GM18505 (cell line): ENCODE results near the gene NPIPB4.
"Not testable (repeated sequence)": the region's sequence is repeated elsewhere in the genome, so short reads cannot be mapped to it uniquely, and the experiment has no call there.

Experiments used
- ATAC-seq: cut with Tn5 transposase; IDR thresholded peaks from one replicate; pipeline ENCODE4 v1.9.1; 2021; ENCODE audit not compliant: unreplicated experiment
- POLR2A ChIP-seq: IDR thresholded peaks from 4 replicates; pipeline ENCODE4 v1.6.1; 2011; ENCODE audit warnings: borderline replicate concordance; ENCODE audit not compliant: insufficient read depth, insufficient read length; ENCODE audit errors: extremely low read depth

Gene NPIPB4

DNA sequence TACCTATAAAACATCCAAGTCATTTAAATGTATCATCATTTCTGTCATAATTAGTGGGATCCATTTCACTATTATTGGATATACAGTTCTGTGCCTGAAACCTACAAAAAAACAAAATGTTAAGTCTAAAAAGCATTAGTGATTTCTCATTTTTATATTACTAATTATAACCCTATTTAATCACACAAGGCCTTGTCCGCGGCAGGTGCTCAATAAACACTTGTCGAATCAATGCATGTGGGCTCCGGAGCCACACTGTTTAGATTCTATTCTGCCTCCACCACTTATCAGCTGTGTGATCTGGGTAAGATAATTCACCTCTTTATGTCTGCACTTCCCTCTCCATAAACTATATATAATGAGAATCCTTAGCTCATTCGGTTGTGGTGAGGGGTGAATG lies at the start of gene NPIPB4:
Gene NPIPB4 (minus strand): TSS at position 101 of the 400 bp plus-strand sequence. CDS start 378 bp downstream, outside the sequence.
- ATAC-seq: not testable (repeated sequence)

DNA sequence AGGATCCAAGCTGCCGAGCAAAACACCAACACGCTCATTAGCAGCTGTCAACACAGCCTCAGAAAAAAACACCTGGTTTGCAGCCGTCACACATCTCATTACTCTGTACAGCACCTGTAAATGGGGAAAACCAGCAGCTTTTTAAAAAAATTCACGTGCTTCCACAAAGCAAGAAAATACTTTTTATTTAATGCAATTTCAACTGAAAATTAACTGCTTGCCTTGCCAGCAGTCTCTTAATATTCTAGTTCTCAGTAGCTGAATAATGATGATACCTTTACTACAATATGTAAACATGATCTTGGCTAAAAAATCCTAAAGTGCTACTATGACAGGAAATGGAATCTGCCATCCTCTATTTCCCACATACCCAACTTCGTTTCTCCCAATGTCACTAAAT lies 41.4 kb upstream of the NPIPB4 start:
- not testable (repeated sequence) for ATAC-seq

DNA sequence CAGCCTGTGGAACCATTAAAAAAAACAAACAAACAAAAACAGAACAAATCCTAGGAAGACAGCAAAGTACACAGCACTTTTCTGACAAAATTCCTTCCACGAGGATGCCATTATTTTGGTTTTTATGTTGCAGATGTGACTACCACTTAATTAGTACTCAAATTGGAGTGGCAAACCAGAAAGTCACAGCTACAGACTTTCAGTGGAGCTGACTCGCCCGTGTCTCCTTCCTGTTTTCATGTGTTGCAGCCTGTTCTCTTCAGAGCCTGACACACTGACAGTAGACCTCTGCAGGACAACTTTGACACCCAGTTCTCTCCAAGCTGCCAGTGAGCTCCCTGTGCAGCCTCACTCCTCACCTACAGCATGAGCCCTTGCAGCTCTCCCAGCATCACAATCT lies 24.4 kb upstream of the NPIPB4 start:
- ATAC-seq: not testable (repeated sequence)

DNA sequence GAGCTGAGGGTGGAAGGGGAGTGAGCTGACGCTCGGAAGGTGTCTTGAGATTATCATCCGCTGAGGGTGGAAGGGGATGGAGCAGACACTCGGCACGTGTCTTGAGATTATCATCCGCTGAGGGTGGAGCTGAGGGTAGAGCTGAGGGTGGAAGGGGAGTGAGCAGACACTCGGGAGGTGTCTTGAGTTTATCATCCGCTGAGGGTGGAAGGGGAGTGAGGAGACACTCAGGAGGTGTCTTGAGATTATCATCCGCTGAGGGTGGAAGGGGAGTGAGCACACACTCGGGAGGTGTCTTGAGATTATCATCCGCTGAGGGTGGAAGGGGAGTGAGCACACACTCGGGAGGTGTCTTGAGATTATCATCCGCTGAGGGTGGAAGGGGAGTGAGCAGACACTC lies 20.4 kb downstream of the NPIPB4 start:
- ATAC-seq: not testable (repeated sequence)

DNA sequence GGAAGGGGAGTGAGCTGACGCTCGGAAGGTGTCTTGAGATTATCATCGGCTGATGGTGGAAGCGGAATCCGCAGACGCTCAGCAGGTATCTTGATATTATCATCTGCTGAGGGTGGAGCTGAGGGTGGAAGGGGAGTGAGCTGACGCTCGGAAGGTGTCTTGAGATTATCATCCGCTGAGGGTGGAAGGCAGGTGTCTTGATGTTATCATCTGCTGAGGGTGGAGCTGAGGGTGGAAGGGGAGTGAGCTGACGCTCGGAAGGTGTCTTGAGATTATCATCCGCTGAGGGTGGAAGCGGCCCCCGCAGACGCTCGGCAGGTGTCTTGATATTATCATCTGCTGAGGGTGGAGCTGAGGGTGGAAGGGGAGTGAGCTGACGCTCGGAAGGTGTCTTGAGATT lies 21.2 kb downstream of the NPIPB4 start:
- ATAC-seq: not testable (repeated sequence)

DNA sequence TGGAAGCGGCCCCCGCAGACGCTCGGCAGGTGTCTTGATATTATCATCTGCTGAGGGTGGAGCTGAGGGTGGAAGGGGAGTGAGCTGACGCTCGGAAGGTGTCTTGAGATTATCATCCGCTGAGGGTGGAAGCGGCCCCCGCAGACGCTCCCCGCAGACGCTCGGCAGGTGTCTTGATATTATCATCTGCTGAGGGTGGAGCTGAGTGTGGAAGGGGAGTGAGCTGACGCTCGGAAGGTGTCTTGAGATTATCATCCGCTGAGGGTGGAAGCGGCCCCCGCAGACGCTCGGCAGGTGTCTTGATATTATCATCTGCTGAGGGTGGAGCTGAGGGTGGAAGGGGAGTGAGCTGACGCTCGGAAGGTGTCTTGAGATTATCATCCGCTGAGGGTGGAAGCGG lies 21.8 kb downstream of the NPIPB4 start:
- ATAC-seq: not testable (repeated sequence)

DNA sequence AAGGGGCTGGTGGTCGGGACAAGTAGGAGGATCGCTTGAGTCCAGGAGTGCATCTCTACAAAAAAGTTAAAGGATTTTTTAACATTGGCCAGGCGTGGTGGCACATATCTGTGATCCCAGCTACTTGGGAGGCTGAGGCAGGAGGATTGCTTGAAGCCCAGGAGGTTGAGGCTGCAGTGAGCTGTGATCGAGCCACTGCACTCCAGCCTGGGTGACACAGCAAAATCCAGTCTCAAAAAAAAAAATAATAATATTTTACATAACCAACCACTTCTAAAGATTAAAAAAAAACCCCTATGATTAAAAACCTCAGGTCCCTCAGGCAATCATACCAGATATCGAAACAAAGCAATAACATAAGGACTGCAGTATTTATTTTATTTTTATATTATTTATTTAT lies 23.3 kb downstream of the NPIPB4 start:
- not testable (repeated sequence) for ATAC-seq

DNA sequence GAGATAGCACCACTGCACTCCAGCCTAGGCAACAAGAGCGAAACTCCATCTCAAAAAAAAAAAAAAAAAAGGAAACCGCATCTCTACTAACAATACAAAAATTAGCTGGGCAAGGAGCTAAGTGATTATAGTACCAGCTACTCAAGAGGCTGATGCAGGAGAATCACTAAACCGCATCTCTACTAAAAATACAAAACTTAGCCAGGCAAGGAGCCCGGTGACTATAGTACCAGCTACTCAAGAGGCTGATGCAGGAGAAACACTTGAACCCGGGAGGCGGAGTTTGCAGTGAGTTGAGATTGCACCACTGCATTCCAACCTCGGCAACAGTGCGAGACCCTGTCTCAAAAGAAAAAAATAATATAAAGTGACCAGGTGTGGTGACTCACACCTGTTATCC lies 27.6 kb downstream of the NPIPB4 start:
- not testable (repeated sequence) for ATAC-seq

DNA sequence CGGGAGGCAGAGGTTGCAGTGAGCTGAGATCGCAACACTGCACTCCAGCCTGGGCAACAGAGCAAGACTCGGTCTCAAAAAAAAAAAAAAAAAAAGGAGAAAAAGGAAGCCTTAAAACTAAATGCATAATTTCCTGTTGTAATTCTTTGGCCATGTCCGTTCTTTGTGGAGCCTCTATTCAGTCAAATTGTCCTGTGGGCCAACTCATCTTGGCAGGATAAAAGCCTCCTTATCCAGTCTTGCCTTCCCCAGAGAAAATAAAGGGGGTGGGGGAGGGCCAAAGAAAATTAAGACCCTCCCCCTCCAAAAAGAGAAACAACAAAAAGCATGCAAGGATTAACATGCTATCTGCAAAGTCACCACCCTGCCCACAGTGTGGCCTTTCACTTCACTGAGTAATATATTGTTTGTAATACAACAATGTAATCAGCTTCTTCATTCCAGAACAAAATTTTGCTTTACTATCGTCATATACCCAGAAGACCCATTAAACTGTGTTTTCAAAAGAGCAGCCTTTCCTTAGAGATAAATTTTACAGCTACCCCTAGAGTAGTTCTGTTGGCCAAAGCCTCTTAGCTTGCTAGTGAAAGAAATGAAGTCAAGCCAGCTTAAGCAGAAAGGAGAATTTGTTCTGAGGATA lies 31.4 kb downstream of the NPIPB4 start:
- not testable (repeated sequence) for ATAC-seq

DNA sequence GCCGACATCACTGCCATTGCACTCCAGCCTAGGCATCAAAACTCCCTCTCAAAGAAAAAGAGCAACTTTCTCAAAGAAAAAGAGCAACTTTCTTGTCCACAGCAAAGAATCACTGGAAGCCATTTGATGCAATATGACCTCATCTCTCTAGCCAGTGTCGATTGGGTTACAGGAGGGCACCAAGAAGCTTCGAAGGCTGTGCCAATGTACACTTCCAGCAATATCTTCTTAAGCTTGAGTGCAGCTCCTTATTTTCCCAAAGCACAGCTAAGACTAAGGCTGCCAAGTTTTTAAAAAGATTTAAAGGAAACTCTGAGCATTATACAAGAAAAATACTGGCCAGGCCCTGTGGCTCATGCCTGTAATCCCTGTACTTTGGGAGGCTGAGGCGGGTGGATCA lies 32.0 kb downstream of the NPIPB4 start:
- ATAC-seq: not testable (repeated sequence)

DNA sequence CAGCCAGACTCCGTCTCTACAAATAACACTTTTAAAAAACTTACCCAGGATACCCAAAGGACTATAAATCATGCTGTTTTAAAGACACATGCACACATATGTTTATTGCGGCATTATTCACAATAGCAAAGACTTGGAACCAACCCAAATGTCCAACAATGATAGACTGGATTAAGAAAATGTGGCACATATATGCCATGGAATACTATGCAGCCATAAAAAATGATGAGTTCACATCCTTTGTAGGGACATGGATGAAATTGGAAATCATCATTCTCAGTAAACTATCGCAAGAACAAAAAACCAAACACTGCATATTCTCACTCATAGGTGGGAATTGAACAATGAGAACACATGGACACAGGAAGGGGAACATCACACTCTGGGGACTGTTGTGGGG lies 34.3 kb downstream of the NPIPB4 start:
- ATAC-seq: not testable (repeated sequence)

DNA sequence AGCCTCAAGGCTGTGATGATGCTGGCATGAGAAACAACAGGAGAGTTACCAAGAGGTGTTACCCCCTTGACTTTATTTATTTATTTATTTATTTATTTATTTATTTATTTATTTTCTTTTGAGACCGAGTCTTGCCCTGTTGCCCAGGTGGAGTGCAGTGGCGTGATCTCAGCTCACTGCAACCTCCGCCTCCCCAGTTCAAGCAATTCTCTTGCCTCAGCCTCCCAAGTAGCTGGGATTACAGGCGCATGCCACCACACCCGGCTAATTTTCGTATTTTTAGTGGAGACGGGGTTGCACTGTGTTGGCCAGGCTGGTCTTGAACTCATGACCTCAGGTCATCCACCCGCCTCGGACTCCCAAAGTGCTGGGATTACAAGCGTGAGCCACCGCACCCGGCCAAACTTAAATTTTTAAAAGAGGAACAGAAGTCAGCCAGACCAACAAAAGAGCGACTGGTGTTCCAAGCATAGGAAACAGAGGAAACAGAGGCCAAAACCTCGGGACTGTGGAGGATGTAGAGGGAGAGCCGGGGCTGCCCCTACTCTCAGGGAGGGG lies 36.6 kb downstream of the NPIPB4 start:
- not testable (repeated sequence) for ATAC-seq

DNA sequence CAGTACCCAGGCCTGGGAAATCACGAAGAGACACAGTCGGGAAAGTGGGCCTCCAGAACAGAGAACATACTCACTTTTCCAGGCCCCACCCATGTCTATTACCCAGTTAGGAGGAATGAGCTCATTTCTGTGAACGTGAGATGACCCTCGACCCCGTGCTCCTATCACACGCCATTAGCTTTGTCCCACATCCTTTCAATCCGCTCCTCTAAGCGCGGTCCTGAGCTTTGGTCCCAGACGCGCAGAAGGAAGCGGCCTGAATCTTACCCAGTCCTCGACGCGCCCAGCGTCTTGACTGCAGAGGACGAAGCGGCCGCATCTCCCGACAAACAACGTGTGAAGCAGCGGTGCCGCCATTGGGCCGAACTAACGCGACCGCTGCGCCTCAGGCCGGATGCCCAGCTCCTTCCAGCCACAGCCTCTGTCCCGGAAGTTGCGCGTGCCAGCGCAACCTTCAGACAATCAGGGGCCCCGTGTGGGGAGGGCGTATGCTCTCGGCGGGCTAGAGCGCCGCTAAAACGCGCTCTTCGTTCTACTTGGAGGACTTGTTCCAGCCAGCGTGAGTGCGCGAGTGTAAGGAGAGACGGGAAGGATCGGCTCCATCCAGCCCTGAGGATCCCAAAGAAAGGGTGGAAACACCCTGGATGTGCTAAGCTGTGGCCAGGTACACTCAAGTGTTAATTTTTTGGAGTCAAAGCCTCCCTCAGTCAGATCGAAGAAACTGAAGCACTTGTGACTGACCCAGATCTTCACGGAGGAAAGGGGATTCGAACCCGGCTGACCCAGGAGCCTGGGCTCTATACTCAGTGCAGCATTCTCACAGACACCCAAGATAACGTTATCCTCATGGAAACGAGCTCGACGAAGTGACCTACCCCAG lies 37.3 kb downstream of the NPIPB4 start:
- TF ChIP-seq POLR2A: peak; percentile 79
- peak; percentile 86 for ATAC-seq

DNA sequence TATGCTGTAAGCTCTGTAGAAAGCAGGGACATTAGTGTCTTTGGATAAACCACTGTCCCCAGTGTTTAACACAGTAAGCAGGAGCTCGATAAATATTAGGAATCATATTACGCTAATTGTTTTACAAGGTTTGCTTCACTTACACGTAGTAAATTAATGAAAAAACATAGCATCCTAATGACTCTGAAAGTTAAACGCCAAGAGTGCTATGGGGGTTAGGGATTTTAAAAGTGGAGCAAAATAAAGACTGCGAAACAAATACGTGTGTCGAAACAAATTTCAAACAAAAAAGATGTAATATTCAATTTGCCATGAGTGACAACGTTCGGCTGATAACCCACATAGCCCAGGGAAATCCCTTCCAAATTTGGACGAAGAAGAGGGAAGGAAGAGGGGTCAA lies 37.9 kb downstream of the NPIPB4 start:
- not testable (repeated sequence) for ATAC-seq

DNA sequence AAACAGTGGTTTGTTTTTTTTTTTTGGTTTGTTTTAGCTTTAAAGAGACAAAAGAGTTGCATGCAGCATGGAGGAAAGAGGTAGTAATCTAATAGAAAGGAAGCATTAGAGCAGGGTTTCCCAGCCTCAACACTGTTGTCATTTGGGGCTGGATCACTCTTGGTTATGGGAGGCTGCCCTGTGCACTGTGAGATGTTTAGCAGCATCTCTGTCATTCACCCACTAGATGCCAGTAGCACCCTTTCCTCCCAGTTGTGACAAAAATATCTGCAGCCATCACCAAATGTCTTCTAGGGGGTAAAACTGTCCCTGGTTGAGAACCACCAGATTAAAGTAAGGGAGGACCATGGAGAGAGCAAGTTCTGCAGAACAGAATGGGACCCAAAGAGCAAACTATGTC lies 40.5 kb downstream of the NPIPB4 start:
- not testable (repeated sequence) for ATAC-seq

DNA sequence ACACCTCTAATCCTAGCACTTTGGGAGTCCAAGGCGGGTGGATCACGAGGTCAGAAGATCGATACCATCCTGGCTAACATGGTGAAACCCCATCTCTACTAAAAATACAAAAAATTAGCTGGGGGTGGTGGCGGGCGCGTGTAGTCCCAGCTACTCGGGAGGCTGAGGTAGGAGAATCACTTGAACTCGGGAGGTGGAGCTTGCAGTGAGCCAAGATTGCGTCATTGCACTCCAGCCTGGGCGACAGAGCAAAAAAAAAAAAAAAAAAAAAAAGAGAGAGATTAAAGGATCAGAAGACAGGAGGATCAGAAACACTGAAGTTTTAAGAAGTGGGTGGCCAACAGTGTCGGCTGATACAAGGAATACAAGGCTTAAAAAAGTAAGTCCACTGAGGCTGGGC lies 41.9 kb downstream of the NPIPB4 start:
- ATAC-seq: not testable (repeated sequence)

DNA sequence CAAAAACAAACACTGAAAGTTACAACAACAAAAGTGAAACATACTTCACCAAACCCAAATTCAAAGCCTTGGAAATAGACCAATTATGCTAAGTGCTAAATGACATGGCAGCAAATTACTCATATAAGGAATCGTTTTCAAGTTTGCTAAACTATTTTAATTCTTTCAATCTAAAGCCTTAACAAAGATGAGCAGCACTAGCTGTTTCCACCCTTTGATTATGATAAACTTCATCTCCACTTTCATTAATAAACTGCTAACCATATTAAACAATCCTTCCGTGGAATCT lies 55.2 kb downstream of the NPIPB4 start:
- ATAC-seq: not testable (repeated sequence)

DNA sequence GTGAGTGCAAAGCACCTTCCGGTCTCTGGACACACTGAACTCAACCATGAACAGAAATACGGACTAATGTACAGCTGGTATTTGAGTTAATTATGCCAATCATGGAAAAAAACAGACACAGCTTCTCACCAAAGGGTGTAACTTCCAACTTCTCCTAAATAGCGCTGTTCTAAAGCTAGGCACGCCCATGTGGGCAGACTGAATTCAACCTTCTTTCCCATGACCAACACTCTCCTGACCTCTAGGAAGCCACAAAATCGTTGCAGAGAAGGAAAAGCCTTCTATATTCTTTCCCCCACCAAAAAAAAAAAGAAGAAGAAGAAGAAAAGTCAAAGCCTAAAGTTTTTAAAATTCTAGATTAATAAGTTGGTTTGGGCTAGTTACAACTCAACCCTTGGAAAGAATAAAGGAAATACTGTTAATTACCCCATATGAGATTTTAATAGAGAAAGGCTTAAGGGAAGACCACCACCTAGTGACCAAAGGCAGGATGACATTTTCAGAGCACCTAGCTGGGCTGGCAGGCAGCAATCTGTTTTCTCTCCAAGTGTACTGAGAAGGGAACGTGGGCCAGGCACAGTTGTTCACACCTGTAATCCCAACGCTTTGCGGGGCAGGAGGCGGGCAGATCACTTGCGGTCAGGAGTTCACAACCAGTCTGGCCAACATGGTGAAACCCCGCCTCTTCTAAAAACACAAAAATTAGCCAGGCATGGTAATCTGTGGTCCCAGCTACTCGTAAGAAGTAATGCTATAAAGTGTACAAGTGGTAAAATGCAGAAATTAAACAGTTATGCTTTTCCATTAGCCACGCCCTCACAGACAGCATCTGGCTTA lies 55.8 kb downstream of the NPIPB4 start:
- ATAC-seq: not testable (repeated sequence)

DNA sequence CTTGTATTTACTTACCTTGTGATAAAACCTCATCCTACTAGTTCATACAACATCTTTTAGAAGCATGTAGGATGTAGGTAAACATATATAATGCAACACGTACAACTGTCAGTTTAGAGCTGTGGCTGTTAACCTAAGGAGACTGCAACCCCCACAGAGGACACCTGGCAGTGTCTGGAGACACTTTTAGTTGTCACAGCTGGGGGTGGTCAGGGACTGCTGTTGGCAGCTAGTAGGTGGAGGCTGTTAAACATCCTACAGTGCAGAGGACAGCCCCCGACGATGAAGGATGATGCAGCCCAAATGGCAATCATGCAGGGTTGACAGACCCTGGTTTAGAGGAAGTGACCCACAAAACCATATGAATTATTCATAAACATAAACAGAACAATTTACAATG lies 59.0 kb downstream of the NPIPB4 start:
- not testable (repeated sequence) for ATAC-seq

DNA sequence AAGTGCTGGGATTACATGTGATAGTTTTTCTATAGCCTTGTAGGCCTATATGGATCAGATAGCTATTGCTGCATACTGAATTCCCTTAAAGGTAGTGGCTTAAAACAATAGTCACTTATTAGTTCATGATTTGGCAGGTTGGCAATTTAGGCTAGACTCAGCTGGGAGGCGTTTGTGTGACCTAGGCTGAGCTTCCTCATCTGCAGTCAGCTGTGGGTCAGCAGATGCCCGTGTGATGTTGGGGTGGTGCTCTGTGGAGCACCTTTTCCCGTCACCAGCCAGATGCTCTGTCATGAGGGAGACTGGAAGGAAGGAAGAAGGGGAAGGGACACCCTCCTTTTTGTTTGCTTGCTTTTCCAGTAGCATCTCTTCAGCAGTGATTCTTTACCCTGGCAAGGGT lies 64.2 kb downstream of the NPIPB4 start:
- ATAC-seq: not testable (repeated sequence)

DNA sequence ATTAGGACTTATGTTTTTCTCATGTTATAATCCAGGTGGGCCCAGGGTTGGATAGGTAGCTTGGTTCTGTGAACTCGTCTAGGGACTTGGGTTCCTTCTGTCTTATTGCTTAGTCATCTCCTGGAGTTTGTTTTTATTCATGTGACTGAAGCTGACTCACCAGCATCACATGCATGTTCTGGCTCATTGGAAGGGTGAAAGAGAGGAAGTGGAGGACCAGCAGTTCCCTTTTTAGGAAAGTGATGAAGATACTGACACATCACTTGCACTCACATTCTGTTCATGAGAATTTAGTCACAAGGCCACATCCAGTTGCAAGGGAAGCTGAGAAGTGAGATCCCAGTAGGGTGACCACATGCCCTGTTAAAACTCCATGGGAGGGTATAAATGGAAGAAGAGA lies 67.0 kb downstream of the NPIPB4 start:
- ATAC-seq: peak; percentile 51
